ENCODE measurements around the gene SIRT4. TPM values are rescaled to one million over a fixed set of nuclear protein-coding genes. Genes with fewer than 3 reads are reported as not detected.

The SIRT4 gene
- total and polyA plus RNA-seq, 2 of the 8 experiments (the other 6 are each of a cell fraction or from before 2014, with no cell fraction given) = 3.8 to 4.1 TPM

GRCh38 chr12:120361506-120362208 lies 59.5 kb downstream of the SIRT4 start:
- peak overlapping the region; percentile 57 to 83 for H3K4me2 ChIP-seq (ENCODE audit: insufficient read depth in 1 of 2, low read depth in 2 of 2, low read length in 2 of 2)
- peak overlapping the region; percentile 90; the same call in 1 of the 2 replicates for H2BK12ac ChIP-seq (ENCODE audit: low read depth, low read length)
- H3K27me3 ChIP-seq (replicated peaks in 1 of 4; ENCODE audit: control insufficient read depth in 3 of 4, extremely low read depth in 1 of 4, insufficient read depth in 3 of 4, low read length in 3 of 4) = no peaks in the 10 kb centered on the region
- H2BK20ac ChIP-seq (ENCODE audit: low read length) = 0 out of 2 replicates have a peak overlapping the region, but pooled peaks have one; percentile 72
- DNase-seq (ENCODE audit: low read depth in 1 of 2, low spot score in 2 of 2) (peak; percentile 91 to 93), FAIRE-seq (no peak)
- H4K5ac ChIP-seq (ENCODE audit: insufficient read length, low read depth, low read length) = peak overlapping the region; percentile 57
- H3K18ac ChIP-seq (ENCODE audit: extremely low read depth, low read length) = peak overlapping the region; percentile 96
- peak overlapping the region; percentile 95; the same call in 1 of the 2 replicates for H2BK5ac ChIP-seq (ENCODE audit: low read depth, low read length)
- H3K9me3 ChIP-seq (ENCODE audit: insufficient read depth in 2 of 2, low read depth in 1 of 2, low read length in 1 of 2) = no peaks in the 10 kb centered on the region
- no peak overlapping the region for H3K56ac ChIP-seq (replicated peaks; ENCODE audit: insufficient read length, low read depth, low read length)
- H2AFZ ChIP-seq (ENCODE audit: low read length) = no peak overlapping the region
- ChIA-PET CTCF (ENCODE audit: partially characterized antibody) (interaction anchor here (0.6 to 12.5 kb wide), 11 partner anchors 13 to 84 kb away, joined by 3 to 310 read pairs (median 5); partner anchors contain the start of genes COX6A1 and TRIAP1), POLR2A (ENCODE audit: partially characterized antibody) (interaction anchor here (0.6 to 9.2 kb wide), 16 partner anchors 11 to 110 kb away, joined by 3 to 78 read pairs (median 5); partner anchors contain the start of genes COX6A1, MSI1, RNU4-1 and RNU4-2)
- peaks cover 18 to 36% (median 28%) of the 10 kb centered on the region in 4 experiments for H3K4me1 ChIP-seq (replicated peaks in 1 of 4; ENCODE audit: control insufficient read depth in 3 of 4, insufficient read depth in 4 of 4, low read length in 3 of 4)
- H3K23ac ChIP-seq (ENCODE audit: insufficient read length) = no peak overlapping the region
- no peak overlapping the region for H3K14ac ChIP-seq (ENCODE audit: insufficient read length)
- H3K36me3 ChIP-seq (ENCODE audit: control insufficient read depth in 2 of 4, insufficient read depth in 4 of 4, low read length in 3 of 4) = peaks cover 15 to 59% (median 20%) of the 10 kb centered on the region in 4 experiments
- H4K91ac ChIP-seq (replicated peaks; ENCODE audit: insufficient read length, low read length) = peak overlapping the region; percentile 79
- H3K23me2 ChIP-seq (ENCODE audit: low read depth, low read length) = peaks cover 3% of the 10 kb centered on the region; the same call in 1 of the 2 replicates
- H4K8ac ChIP-seq (ENCODE audit: extremely low read depth, insufficient read depth, low read length) = peak overlapping the region; percentile 96; the same call in 1 of the 2 replicates
- H3K79me1 ChIP-seq (ENCODE audit: low read depth, low read length) = peaks cover 7% of the 10 kb centered on the region; the same call in 1 of the 2 replicates
- H3K4me3 ChIP-seq (ENCODE audit: extremely low read depth in 1 of 4, insufficient read depth in 2 of 4, low read depth in 3 of 4, low read length in 4 of 4) = peak overlapping the region in 3 of 4 experiments; percentile 33 to 53 (median 43); a peak in 5 of 8 replicates
- WGBS, 2 experiments (ENCODE audit: extremely low coverage in 1 of 2, insufficient coverage in 1 of 2, insufficient read length in 1 of 2, insufficient replicate concordance in 2 of 2, low coverage in 1 of 2, low lambda C conversion rate in 2 of 2, missing lambda C conversion rate in 1 of 2) = 6% methylated on average over 29 of the region's 56 CpGs; no CpG with 5 or more reads in 1 of the 2 experiments
- peaks cover 0 to 22% of the 10 kb centered on the region in 2 experiments; a peak in 2 of 4 replicates for H3K79me2 ChIP-seq (ENCODE audit: control insufficient read depth in 1 of 2, insufficient read depth in 2 of 2, low read length in 2 of 2)
- no peak overlapping the region for H2BK15ac ChIP-seq (ENCODE audit: low read length)
- H4K20me1 ChIP-seq (replicated peaks in 1 of 2; ENCODE audit: control insufficient read depth in 1 of 2, insufficient read depth in 2 of 2, low read length in 2 of 2) = peaks cover 3 to 28% of the 10 kb centered on the region in 2 experiments
- H3K9ac ChIP-seq (replicated peaks in 1 of 4; ENCODE audit: extremely low read depth in 1 of 4, low read depth in 3 of 4, low read length in 3 of 4) = peak overlapping the region in 2 of 4 experiments; percentile 34 to 54; a peak in 3 of 7 replicates
- H3K4ac ChIP-seq (replicated peaks; ENCODE audit: insufficient read length, low read depth, low read length) = peak overlapping the region; percentile 58
- no peak overlapping the region for H2BK120ac ChIP-seq (replicated peaks; ENCODE audit: low read depth, low read length)
- H2AK5ac ChIP-seq (ENCODE audit: low read depth, low read length) = 0 out of 2 replicates have a peak overlapping the region, but pooled peaks have one; percentile 99
- H3K27ac ChIP-seq (ENCODE audit: low read depth, low read length) = peak overlapping the region; percentile 79
- no peak for TF ChIP-seq E2F6 (IDR thresholded peaks at IDR 0.05)
- TF ChIP-seq KDM1A (IDR thresholded peaks at IDR 0.05; ENCODE audit: borderline replicate concordance, low read length) = no peak
- no peak; the same call in 1 of the 2 replicates for TF ChIP-seq TCF12 (IDR thresholded peaks at IDR 0.05; ENCODE audit: low read depth, low read length)
- no peak for TF ChIP-seq SIRT6 (IDR thresholded peaks at IDR 0.05; ENCODE audit: low read length)
- TF ChIP-seq SAP30 (IDR thresholded peaks at IDR 0.05; ENCODE audit: insufficient read depth, insufficient replicate concordance, low read length) = no peak
- no peak for TF ChIP-seq CBX5 (IDR thresholded peaks at IDR 0.05; ENCODE audit: low read depth, low read length)
- no peak for TF ChIP-seq ATF2 (IDR thresholded peaks at IDR 0.05; ENCODE audit: low read length)
- TF ChIP-seq SRF (IDR thresholded peaks at IDR 0.05; ENCODE audit: low read depth, low read length) = no peak

Data from H1 (cell line).